Sigmoid colon (tissue), 7 donors: ENCODE data around the gene CCDC187. TPM values are rescaled to one million over a fixed set of nuclear protein-coding genes. Genes with fewer than 3 reads are reported as not detected.
A peak's percentile ranks its signal among the peaks of the same experiment; 100 is the strongest.
"Not testable (repeated sequence)": the region's sequence is repeated elsewhere in the genome, so short reads cannot be mapped to it uniquely, and the experiment has no call there.

Experiments
- DNase-seq: peaks from one replicate; pipeline ENCODE4 v3.0.0-alpha.2; 2019
- H3K27ac ChIP-seq, 4 donors: fragments of 200-600 bp; sonication (generic); one replicate each; pipeline ENCODE4 v1.5.1; 2016 to 2019; ENCODE audit warnings: mild to moderate bottlenecking in 1 of 4
- H3K27me3 ChIP-seq, 3 donors: fragments of 200-600 bp; sonication (generic); one replicate each; pipeline ENCODE4 v1.5.1; 2019; ENCODE audit warnings: mild to moderate bottlenecking in 1 of 3
- H3K36me3 ChIP-seq, 4 donors: fragments of 200-600 bp; sonication (generic); one replicate each; pipeline ENCODE4 v1.5.1; 2016 to 2019
- H3K4me1 ChIP-seq, 4 donors: fragments of 200-600 bp; sonication (generic); one replicate each; pipeline ENCODE4 v1.5.1; 2017 to 2019
- H3K4me3 ChIP-seq, 4 donors: fragments of 200-600 bp; sonication (generic); one replicate each; pipeline ENCODE4 v1.5.1; 2017 to 2019; ENCODE audit warnings: mild to moderate bottlenecking in 2 of 4, moderate library complexity in 1 of 4
- H3K9me3 ChIP-seq, 4 donors: fragments of 200-600 bp in 3 of 4; sonication (generic) in 3 of 4; one replicate each; pipeline versions ENCODE4 v1.5.1 to v1.6.1; 2013 to 2019
- CTCF ChIP-seq, 4 experiments: fragments of 450-650 bp in 3 of 4; fragments of 200-600 bp in 1 of 4; IDR thresholded peaks; one replicate each; pipeline ENCODE4 v1.5.1; 2016 to 2019; ENCODE audit warnings: antibody characterized with exemption in 4 of 4, mild to moderate bottlenecking in 3 of 4, moderate library complexity in 2 of 4
- EP300 ChIP-seq, 4 donors: sonication (generic); formaldehyde crosslinking; IDR thresholded peaks; one replicate each; pipeline ENCODE4 v1.6.1; 2017; ENCODE audit warnings: antibody characterized with exemption in 4 of 4
- POLR2A ChIP-seq, 2 donors: fragments of 450-650 bp; IDR thresholded peaks; one replicate each; pipeline ENCODE4 v1.6.1; 2016; ENCODE audit warnings: antibody characterized with exemption in 2 of 2, mild to moderate bottlenecking in 2 of 2, moderate library complexity in 2 of 2
- POLR2AphosphoS5 ChIP-seq, 4 donors: sonication (generic); formaldehyde crosslinking; IDR thresholded peaks; one replicate each; pipeline ENCODE4 v1.6.1; 2017; ENCODE audit warnings: antibody characterized with exemption in 4 of 4
- WGBS, 2 donors: extraction: QIAGEN DNeasy Blood & Tissue Kit; methylation state at CpG; one replicate each; pipeline ENCODE4 v1.1.7; 2013; 5-methylcytosine and 5-hydroxymethylcytosine counted together
- intact Hi-C: fragments of 100-400 bp; cut with DNase I; formaldehyde crosslinking; loops from one replicate; pipeline ENCODE4 v1.15.1; 2023
- polyA plus RNA-seq, 3 donors: library from polyadenylated mRNA; stranded (reverse); fragments of 200-250 nt; gene quantifications; one replicate each; pipeline ENCODE4 v1.2.3, GENCODE V29; 2013
- total RNA-seq, 4 donors: library from RNA; depleted of rRNA; stranded (reverse); fragments of >200 nt; gene quantifications; one replicate each; pipeline ENCODE4 v1.1.0, GENCODE V29; 2016
- donor health status: healthy with polysubstance abuse.
- donor health status: Bipolar disorder and iron deficiency.
- donor health status: healthy.

Gene CCDC187
- total and polyA plus RNA-seq, 7 donors, result 0.32 TPM; not detected in 6

GRCh38 chr9:136270173-136270705 lies 33.7 kb downstream of the CCDC187 start:
- H3K36me3 ChIP-seq, result no peaks in the 10 kb centered on the region
- TF ChIP-seq CTCF (IDR thresholded peaks at IDR 0.05) (no peak), POLR2A (IDR thresholded peaks at IDR 0.05) (no peak), POLR2AphosphoS5 (IDR thresholded peaks at IDR 0.05) (no peak), EP300 (IDR thresholded peaks at IDR 0.05) (no peak)
- peaks cover 0 to 5% (median 0%) of the 10 kb centered on the region in 3 donors for H3K27me3 ChIP-seq
- intact Hi-C loops, result no loop called here
- 84 to 85% methylated on average over 13 of the region's 13 CpGs for WGBS, 2 donors
- no peak for DNase-seq
- peaks cover 0 to 15% (median 9%) of the 10 kb centered on the region in 4 donors for H3K4me1 ChIP-seq
- H3K9me3 ChIP-seq, result no peaks in the 10 kb centered on the region
- no peak overlapping the region for H3K27ac ChIP-seq
- no peak overlapping the region for H3K4me3 ChIP-seq

GRCh38 chr9:136268735-136269134 lies 35.2 kb downstream of the CCDC187 start:
- DNase-seq, result no peak
- H3K36me3 ChIP-seq, result no peaks in the 10 kb centered on the region
- intact Hi-C loops, result no loop called here
- 76 to 79% methylated on average over 6 of the region's 6 CpGs for WGBS, 2 donors
- H3K4me3 ChIP-seq, result no peak overlapping the region
- H3K9me3 ChIP-seq, result no peaks in the 10 kb centered on the region
- peaks cover 0 to 15% (median 9%) of the 10 kb centered on the region in 4 donors for H3K4me1 ChIP-seq
- TF ChIP-seq CTCF (IDR thresholded peaks at IDR 0.05) (no peak), POLR2A (IDR thresholded peaks at IDR 0.05) (no peak), EP300 (IDR thresholded peaks at IDR 0.05) (no peak), POLR2AphosphoS5 (IDR thresholded peaks at IDR 0.05) (no peak)
- no peaks in the 10 kb centered on the region for H3K27me3 ChIP-seq
- no peak overlapping the region for H3K27ac ChIP-seq

- WGBS, 2 donors, result 46 to 54% methylated on average over 6 of the region's 6 CpGs
- TF ChIP-seq POLR2AphosphoS5 (IDR thresholded peaks at IDR 0.05) (no peak), CTCF (IDR thresholded peaks at IDR 0.05) (no peak), POLR2A (IDR thresholded peaks at IDR 0.05) (no peak), EP300 (IDR thresholded peaks at IDR 0.05) (no peak)
Observed at GRCh38 chr9:136268318-136268717, 35.6 kb downstream of the CCDC187 start.

GRCh38 chr9:136267261-136268111 lies 36.4 kb downstream of the CCDC187 start:
- intact Hi-C loops, result no loop called here
- Histone ChIP-seq H3K4me3 (peak overlapping the region; percentile 28 to 58 (median 50)), H3K36me3 (no peaks in the 10 kb centered on the region), H3K9me3 (no peaks in the 10 kb centered on the region), H3K4me1 (peaks cover 0 to 15% (median 9%) of the 10 kb centered on the region in 4 donors), H3K27me3 (no peaks in the 10 kb centered on the region), H3K27ac (peak overlapping the region; percentile 59 to 74 (median 70))
- TF ChIP-seq POLR2AphosphoS5 (IDR thresholded peaks at IDR 0.05) (peak in 2 of 4 donors; percentile 41 to 58), EP300 (IDR thresholded peaks at IDR 0.05) (no peak)
- DNase-seq, result peak; percentile 92
- WGBS, 2 donors, result 8 to 11% methylated on average over 60 of the region's 60 CpGs

More at GRCh38 chr9:136268318-136268717, 35.6 kb downstream of the CCDC187 start:
- H3K36me3 ChIP-seq, result no peaks in the 10 kb centered on the region
- H3K27ac ChIP-seq, result no peak overlapping the region
- no peak overlapping the region for H3K4me3 ChIP-seq
- DNase-seq, result no peak
- H3K27me3 ChIP-seq, result no peaks in the 10 kb centered on the region
- H3K9me3 ChIP-seq, result no peaks in the 10 kb centered on the region
- intact Hi-C loops, result no loop called here
- H3K4me1 ChIP-seq, result peaks cover 0 to 15% (median 9%) of the 10 kb centered on the region in 4 donors

GRCh38 chr9:136266641-136267040 lies 37.3 kb downstream of the CCDC187 start:
- Histone ChIP-seq H3K4me3 (peak overlapping the region in 2 of 4 donors; percentile 56 to 58), H3K4me1 (peaks cover 0 to 15% (median 9%) of the 10 kb centered on the region in 4 donors), H3K27ac (peak overlapping the region in 2 of 4 donors; percentile 74)
- DNase-seq, intact Hi-C loops, H3K9me3 ChIP-seq, H3K36me3 ChIP-seq, H3K27me3 ChIP-seq: not testable (repeated sequence)
- 75 to 88% methylated on average over 18 of the region's 18 CpGs for WGBS, 2 donors
